ENCODE measurements around the gene PHLDB2.

The PHLDB2 gene

DNA sequence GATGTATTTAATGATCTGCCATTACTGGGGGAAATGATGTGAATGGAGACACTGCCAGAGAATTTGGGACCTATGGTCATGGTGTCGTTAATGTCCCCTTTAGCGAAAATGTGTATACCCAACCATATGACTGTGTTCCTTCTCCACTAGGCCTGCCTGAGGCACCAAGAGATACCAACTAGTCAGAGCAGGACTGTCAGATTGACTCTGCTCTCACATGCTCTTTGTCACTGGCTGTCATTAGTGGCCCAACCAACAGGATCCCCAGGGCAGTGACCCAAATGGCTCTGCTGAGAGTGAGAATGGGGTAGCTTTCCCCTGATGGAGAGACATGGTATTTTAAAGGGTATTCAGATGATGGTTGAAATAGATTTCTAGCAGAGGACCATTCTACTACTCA is 142.5 kb downstream of the PHLDB2 start:
- DNase-seq = no peak

- no peak for DNase-seq
Measured at GRCh38 chr3:112002096-112002971, 143.3 kb downstream of the PHLDB2 start.

GRCh38 chr3:112003321-112004080 is 144.4 kb downstream of the PHLDB2 start:
- no peak for DNase-seq

- DNase-seq = no peak
Measured at GRCh38 chr3:112004187-112004586, 145.1 kb downstream of the PHLDB2 start.

DNA sequence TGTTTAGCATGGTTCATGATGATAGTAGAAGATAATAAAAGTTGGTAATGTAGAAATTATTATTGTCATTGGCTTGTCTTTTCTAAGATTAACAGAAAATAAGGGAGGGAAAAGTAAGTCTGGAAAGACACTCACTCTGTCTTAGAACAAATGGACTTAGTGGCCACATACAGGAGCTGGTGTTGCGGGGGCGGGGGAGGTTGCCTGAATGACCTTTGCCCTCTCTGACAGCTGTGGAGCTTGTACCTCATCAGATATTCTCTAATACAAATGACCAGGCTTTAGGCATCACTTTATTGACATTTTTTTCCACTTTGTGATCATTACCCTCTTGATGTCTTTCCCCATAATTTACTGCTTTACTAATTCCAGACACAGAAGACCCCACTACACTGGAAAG is 145.6 kb downstream of the PHLDB2 start:
- DNase-seq = no peak

DNA sequence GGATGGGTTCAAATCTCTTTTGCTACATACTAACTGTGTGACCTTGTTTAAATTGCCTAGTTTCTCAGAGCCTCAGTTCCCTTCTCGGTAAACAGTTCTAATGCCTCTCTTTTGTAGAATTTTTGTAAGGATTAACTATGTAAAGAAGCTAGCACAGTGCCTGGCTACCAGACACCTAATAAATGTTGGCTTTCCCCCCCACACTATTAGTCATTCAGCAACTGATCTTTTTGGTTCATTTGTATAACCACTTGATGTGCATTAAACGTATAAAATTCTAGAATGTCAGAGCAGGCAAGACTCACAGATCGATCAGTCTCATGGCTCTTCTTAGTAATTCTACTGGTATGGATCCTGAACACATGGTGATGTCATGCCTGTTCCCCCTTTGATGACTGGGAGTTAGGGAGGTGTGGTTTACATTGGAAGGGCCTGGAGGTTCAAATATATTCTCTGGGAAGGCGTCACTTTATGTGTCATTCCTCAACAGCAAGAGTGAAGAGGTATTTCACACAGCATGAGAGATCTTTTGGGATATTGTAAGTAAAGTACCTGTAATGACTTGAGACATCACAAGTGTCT is 146.1 kb downstream of the PHLDB2 start:
- no peak for DNase-seq

GRCh38 chr3:112007633-112008032 is 148.6 kb downstream of the PHLDB2 start:
- DNase-seq = no peak

DNA sequence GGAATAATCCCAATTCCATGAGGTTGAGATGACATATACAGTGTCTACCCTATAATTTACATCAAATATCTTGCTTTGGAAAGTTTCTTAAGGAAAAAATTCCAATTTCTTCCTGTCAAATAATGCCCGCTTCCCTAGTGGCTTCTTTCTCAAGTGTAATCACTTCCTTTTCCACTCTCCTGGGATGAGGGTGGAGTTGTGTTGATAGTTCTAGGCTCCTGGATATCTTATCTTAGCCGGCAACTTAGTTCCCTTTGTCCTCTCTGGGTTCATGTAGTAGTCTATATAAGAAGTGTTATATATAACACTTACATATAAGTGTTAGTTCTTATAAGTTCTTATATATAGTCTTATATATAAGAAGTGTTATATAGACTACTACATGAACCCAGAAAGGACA is 150.6 kb downstream of the PHLDB2 start:
- DNase-seq = no peak

DNA sequence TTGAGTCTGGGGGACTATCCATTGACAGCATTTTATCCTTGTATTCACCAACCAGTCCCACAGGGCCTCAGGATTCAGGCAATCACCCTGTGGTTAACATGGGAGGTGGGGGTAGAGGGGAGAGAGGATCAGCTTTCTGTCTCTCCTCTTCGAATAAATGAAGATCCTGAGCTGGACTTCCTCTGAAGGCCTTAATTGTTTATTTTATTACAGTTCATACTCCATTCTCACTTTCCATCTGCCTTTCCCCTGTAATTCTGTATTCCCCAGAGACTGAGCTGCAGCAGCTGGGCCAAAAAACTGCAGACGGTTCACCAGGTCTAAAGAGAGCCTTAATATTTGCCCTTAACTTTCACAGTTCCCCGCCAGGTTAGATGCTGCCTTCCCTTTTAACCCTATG is 151.6 kb downstream of the PHLDB2 start:
- DNase-seq = peak; percentile 88

DNA sequence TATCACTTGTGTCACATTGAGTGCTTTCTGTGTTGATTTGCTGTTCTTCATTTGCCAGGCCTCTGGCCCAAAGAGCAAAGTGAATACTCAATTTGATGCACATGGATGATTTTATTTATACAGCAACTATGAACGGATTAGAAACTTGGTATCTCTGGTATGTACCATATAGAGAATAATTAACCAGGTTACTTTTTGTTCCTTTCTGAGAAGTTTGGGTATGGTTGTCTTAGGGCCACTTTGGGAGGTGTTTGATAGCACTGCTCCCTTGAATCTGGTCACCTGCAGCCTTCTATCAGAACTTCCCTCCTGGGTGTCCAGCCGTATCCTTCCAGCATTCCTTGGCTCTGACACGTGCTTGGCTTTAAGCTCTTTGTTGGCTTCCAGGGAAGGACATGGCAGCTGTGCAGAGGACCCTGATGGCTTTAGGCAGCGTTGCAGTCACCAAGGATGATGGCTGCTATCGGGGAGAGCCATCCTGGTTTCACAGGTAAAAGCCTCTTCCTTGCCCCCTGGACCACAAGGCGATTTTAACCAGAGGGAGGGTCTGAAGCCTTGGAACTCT is 152.4 kb downstream of the PHLDB2 start:
- DNase-seq = no peak

- peak; percentile 84 for DNase-seq
Measured at GRCh38 chr3:112012205-112012992, 153.3 kb downstream of the PHLDB2 start.

DNA sequence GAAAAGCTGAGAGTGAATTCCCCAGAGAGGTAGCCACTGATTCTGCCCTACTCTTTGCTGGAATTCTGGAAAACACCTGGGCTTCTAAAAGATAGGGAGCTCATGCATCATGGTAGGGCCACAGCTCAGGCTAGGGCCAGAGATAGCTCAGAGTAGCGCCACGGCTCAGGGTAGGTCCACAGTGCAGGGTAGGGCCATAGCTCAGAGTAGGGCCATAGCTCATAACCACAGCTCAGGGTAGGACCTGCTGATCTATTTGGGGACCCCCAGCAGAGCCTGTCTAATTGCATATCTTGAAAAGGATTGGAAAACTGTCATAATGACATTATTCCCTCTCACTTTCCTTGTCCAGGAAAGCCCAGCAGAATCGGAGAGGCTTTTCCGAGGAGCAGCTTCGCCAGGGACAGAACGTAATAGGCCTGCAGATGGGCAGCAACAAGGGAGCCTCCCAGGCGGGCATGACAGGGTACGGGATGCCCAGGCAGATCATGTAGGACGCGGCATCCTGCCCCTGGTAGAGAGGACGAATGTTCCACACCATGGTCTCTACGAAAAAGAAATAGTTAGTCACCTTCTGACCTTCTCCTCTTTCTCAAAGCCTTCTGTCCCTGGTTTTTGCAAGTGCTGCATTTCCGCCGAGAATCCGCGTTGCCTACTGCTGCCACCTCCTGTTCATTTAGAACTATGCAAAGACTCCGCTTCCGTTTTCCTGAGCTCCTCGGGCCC is 154.2 kb downstream of the PHLDB2 start:
- DNase-seq = no peak

GRCh38 chr3:112013784-112014143 is 154.7 kb downstream of the PHLDB2 start:
- no peak for DNase-seq

GRCh38 chr3:112017091-112017490 is 158.0 kb downstream of the PHLDB2 start:
- DNase-seq = no peak

DNA sequence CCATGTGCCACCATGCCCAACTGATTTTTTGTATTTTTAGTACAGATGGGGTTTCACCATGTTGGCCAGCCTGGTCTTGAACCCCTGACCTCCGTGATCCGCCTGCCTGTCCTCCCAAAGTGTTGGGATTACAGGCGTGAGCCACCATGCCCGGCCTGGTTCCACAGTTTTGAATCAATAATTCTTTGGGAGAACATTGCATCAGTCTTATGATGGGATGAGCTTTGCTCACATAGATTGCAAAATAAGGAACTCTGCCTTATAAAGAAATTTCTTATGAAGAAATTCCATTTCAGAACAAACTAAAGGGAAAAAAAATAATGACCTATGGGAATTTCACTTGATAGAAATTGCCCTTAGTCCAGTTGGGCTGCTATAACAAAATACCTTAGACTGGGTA is 159.6 kb downstream of the PHLDB2 start:
- no peak for DNase-seq

DNA sequence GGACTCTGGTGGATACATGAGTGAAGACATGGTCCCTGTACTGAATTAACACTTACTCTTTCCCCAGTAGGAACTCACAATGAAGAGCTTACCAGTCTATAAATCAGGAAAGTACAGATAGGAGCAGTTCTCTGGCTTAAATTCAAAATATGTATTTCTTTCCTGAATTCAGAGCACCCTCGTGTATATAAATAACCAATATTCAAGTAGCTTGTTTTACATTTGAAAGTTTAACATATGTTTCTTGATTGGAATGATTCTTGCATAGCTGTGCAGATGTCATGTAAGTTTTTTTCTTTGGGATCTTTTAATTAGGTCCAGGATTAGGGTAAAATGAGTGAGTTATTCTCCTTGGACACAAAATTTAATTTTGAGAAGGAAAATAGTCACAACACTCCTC is 160.7 kb downstream of the PHLDB2 start:
- no peak for DNase-seq

- no peak for DNase-seq
Measured at GRCh38 chr3:112020674-112021085, 161.6 kb downstream of the PHLDB2 start.

Measured in NCI-H1436 treated with DMSO at 0.1 percent for 48 hours (cell line).